ENCODE results near the gene SRPX2.
"Not testable (repeated sequence)": the region's sequence is repeated elsewhere in the genome, so short reads cannot be mapped to it uniquely, and the experiment has no call there.

SRPX2 gene

DNA sequence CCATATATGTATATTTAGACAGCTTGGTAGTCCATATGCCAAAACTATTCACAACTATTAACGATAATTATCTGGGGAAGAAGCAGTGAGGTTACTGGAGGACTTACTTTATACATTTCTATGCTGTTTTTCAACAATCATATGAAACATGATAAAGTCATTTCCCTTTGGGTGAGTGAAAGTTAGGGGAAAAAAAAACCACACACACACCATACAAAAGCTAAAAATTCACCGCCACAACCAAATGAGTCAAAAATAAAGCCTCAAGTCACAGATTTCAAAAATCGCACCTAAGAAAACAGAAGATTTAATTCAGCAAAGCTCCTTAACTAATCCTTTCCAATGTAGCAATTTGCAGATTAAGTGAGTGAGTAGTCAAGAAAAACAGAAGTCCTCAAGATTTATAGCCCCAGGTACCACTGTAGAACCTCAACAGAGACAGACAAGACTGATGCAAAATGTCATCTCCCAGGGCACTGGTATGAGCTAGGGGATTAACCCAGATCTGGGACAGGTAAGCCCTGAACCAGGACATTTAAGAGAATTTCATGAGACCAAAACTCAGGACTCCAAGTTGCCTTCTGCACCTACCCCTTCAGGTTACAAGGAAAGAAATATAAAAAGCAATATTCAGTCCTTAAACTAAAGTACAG, 52.8 kb downstream of the SRPX2 start:
- DNase-seq, result no peak

DNA sequence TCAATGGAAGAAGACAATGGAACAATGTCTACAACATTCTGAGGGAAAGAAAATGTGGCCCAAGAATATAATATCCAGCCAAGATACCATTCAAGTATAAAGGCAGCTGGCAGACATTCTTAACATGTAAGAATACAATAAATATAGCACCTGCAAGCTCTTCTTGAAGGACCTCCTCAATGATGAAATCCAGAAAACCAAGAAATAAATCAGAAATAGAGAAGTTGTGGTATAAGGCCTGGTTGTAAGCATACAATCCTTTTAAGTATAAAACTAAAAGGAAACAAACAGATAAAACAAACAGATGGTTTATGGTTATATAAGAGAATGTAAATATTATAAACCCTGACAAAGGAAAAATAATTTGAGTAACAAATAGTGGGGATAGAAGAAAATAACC, 54.6 kb downstream of the SRPX2 start:
- DNase-seq, result peak in 1 of 2 donors; percentile 24

DNA sequence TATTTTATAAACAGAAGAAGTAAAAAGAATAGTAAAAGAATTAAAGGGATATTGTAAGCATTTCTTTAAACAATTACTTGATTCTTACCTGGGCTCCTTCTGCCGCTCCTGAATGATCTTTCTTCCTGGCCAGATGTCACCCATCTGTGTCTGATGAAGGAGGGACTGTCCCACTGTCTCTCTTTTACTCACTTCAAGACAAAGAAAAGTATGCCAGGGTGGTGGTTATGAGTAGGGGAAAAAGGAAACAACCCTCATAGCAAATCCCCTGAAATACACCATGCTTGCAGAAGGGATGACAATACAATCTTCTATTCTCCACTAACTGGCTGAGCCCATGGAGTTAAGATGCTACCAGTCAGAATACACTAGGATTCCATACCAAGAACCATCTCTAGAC, 56.8 kb downstream of the SRPX2 start:
- DNase-seq, result no peak

DNA sequence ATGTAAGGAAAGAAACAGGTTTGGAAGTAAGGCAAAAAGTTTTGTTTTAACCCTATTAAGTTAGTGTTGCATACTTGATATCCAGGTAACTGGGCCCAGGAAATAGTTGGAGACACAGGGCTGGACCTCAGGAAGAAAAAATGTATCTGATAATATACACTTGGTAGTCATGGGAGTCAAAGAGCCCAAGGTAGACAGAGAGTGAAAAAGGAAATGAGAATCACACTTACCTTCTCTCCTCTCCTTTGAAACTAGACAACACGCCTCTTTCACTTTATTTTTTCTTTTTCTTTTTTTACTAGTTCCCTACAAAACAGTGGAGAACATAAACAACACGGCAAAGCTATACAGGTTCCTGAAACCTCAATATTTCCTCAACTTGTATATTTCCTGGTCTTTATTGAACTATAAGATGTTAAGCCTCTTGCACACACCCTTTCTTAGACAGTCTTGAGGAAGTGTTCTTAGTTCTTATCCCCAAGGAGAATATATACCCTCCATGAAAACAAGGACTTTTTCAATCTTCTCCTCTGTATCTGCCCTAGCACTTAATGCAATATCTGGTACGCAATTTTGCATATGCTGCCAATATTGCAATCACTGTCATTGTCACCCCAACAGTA, 60.7 kb downstream of the SRPX2 start:
- DNase-seq, result no peak

DNA sequence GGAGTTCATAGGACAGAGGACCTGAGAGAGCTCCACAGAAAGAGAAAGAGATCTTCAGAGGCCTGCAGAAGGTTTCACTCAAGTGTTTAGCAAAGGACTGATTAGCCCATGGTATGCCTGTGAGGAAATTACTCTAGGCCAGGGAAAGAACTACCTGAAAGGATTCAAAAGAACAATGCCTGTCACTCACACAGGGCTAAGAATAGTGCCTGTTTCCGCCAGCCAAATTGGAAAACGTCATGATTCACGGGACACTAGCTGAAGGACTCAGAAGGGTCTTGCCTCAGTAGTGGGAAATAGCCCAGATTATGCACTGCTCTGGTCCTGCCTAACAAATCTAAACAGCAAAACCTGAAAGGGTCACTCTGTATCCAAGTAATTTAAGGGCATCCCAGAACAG, 66.8 kb downstream of the SRPX2 start:
- DNase-seq, result no peak

DNA sequence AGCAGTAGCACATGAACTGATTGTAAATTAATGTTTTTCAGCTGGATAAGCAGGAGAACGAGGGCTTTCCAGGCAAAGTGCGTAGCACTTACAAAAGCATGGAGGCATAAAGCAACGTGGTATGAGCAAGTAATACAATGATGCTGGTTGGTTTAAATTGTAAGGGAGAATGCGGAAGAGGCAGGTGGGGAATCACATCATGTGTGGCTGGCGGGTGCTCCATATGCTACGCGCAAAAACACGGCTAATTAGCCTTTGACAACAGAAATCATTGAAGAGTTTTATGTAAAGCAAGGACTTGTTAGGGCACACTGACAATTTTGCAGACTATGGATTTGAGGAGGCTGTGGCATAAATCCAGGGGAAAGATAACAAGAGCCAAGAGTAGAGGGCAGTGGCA, 73.4 kb downstream of the SRPX2 start:
- no peak for DNase-seq

GRCh38 chrX:100719139-100719538, 75.1 kb downstream of the SRPX2 start:
- no peak for DNase-seq

- no peak for DNase-seq
Measured at GRCh38 chrX:100720301-100720700, 76.3 kb downstream of the SRPX2 start.

DNA sequence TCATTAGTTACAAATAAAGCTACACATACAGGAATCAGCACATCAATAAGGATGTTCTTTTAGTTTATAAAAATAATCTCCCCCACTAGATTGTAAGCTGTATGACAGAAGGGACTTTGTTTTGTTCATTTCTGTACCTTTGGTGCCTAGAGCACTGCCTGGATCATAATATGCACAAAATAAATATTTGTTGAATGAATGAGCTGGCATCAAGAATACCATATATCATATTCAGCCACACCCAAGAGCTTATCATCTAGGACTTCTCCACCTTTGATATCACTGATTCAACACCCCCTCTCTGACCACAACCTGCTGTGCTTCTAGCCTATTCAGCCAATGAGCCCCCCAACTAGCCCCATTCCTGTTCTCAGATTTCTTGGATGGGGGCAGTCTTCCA, 77.3 kb downstream of the SRPX2 start:
- no peak for DNase-seq

DNA sequence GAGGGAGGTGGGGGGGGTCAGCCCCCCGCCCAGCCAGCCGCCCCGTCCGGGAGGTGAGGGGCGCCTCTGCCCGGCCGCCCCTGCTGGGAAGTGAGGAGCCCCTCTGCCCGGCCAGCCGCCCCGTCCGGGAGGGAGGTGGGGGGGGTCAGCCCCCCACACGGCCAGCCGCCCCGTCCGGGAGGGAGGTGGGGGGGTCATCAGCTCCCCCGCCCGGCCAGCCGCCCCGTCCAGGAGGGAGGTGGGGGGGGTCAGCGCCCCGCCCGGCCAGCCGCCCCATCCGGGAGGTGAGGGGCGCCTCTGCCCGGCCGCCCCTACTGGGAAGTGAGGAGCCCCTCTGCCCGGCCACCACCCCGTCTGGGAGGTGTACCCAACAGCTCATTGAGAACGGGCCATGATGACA, 80.0 kb downstream of the SRPX2 start:
- not testable (repeated sequence) for DNase-seq
